Stimulated activated CD8-positive, alpha-beta memory T cell treated with anti-CD3 and anti-CD28 coated beads, Interleukin-7, amount 100 ng/mL, for 4 hours (primary cell): ENCODE measurements around the gene PHLPP1.

Experiments used
- DNase-seq, 2 donors: peaks; one replicate each; pipeline ENCODE4 v3.0.0-alpha.2; 2020; ENCODE audit warnings: low read depth in 2 of 2

Gene PHLPP1

DNA sequence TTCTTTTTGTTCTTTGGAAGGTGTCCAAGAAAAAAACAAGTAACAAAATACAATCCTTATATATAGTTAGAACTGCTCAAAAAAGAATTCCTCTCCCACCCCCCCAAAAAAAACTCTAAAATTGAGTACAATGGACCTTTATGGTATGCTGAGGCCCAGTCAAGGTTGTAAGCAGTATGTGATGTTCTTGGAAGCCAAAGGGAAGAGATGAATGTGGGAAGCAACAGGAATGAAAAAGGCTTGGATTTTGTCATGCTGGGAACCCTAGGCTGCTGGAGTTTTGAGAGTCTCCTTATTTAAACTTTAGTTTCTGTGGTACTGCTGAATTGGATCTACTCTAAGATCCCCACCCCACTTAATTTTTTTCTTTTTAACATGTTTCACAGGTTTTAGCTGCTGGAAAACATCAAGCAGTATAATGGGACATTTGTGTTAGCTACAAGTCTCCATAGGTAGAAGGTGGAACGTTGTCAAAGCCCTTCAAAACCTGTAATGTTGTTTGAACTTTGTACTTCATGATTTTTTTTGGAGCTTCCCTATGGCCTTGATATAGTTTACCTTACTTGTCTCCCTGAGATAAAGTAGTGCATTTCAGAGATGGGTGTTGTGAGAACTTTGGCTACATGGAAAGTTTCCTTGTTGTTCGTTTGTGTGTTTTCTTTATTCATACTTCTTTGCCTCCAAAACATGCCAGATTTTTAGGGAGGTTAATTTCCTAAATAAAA, 57.7 kb downstream of the PHLPP1 start:
- DNase-seq: no peak

DNA sequence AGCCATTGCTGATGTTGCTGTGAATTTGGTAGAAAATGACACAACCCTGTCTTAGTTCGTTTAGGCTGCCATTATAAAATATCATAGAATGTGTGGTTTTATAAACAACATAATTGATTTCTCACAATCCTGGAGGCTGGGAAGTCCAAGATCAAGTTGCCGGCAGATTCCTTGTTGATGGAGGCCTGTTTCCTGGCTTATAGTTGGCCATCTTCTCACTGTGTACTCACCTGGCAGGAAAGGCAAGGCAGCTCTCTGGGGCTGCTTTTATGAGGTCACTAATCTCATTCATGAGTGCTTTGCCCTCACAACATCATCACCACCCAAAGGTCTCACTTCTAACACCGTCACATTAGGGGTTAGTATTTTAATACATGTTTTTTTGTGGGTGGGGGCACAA, 58.4 kb downstream of the PHLPP1 start:
- no peak for DNase-seq

DNA sequence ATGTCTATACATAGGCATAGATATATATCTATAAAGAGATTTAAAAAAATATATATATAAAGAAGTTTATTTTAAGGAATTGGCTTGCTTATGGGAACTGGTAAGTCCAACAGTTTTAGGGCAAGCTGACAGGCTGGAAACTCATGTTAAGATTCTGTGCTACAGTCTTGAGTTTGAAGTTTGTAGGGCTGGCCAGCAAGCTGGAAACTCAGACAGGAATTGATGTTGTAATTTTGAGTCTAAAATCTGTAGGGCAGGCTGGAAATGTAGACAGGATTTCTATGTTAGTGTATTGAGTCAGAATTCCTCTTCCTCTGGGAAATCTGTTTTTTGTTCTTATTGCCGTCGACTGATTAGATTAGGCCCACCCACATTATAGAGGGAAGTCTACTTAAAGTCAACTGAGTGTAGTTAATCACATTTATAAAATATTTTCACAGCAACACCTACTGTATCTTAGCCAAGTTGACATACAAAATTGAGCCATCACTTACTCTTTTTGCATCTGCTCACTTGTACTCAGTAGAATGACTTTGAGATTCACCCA, 60.8 kb downstream of the PHLPP1 start:
- no peak for DNase-seq

DNA sequence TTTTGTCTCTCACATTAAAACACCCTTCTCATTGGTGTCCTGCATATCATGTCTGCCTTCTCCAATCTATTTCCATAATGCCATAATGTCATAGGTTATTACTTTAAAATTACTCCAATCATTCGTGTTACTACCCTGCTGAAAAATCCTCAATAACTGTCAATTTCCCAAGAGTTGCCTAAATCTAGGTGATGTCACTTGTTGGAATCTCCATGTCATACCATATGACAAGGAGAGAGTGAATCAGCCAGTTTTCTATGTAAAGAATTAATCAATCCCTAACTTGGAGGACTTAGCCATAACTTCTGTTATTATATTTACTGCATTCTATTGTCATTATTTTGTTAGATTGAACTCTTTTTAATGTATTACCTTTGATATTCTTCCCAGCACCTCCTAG, 62.5 kb downstream of the PHLPP1 start:
- DNase-seq: no peak

DNA sequence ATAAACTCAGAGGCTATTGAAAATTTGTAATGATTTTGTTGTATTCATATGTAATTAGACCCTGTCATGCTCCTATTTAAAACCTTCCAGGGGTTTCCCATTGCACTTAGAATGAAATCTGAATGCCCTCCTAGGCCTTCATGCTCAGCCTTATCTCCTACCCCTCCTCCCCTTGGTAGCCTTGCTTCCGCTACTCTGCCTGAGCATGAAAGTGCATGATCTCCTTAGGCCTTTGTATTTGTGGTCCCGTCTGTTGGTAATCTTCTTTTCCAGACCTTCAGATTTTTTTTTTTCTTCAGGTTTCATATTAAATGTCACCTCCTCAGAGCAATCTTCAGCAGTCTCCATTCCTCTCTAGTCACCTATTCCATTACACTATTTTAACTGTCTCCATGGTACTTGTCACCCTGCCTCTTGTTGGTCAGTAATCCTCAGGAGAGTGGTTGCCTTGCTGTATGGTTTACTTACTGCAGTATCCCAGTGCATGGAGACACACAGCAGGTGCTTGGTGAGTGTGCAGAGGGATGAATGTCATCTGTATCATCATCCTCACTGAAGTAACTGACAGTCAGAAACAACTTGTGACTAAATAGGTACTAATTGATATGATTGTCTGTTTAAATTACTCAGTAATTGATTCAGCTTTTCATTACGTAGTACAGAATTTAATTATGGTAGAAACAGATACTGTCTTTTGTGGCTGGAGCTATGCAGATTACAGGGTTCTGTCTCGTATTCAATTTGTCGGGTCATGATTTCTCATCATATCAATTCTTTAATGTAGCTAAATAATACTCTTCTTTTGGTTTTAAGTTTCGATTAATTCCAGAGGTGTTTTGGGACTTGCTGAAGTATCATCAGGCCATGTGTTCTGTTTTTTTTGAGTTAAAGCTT, 63.9 kb downstream of the PHLPP1 start:
- DNase-seq: no peak

DNA sequence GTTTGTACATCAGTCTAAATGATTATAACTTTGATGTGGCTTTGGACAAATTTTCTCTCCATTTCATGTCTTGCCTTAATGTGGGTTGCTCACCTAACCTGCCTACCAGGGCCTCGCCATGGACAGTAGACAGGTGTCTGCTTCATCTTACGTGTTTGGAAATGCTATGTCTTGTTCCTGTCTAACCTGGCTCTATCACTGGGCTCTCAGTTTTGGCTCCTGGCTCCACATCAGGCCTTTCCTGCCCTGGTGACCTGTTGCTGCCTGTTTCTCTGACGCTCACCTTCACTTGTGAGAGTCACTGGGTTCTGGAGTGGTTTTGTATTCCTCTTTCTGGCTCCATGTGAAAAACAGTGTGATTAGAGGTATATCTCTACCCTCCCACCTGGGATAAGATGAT, 65.9 kb downstream of the PHLPP1 start:
- no peak for DNase-seq

DNA sequence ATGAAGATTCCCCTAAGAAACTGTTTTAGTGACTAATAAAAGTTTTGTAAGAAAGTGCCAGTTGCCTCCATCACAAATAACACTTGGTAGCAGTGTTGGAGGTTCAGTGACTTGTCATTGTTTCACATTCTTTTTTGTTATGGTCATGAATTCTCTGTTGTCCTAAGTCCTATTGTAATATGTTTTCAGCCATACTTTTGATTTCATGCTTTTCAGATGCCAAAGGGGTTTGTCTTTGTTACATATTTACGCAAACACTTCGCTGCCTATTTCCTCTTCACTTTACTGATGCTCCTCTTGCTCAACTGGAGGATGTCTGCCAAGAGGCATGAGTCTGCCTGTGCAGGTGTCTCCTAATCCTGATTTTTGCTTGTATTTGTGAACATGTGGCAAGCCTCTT, 66.6 kb downstream of the PHLPP1 start:
- no peak for DNase-seq

DNA sequence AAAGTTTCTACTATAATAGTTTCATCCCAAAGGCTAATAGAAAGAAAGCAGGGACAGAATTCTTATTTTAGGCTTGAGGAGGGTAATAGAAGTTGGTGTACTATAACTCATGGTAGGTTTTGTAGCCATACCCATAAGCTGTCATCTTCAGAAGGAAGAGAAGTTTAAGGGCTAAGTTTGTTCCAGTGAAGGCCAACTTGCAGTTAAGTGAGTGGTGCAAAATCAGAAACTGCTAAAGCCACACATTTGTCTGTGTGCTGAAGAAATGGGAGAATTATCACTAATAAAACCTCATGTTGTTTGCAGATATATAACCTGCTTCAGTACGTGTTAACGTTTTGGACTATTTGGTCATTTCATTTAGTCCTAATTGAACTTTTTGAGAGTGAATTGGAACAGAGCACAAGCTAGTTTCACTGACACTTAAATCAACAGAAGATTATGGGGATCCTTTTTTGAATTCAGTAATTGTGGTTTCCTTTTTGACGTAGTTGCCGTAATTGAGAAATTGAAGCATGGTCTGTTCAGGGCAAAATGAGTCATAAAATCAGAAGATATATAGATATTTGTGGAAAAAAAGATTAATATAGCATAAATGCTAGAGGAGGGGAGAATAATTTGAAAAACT, 69.1 kb downstream of the PHLPP1 start:
- no peak for DNase-seq

DNA sequence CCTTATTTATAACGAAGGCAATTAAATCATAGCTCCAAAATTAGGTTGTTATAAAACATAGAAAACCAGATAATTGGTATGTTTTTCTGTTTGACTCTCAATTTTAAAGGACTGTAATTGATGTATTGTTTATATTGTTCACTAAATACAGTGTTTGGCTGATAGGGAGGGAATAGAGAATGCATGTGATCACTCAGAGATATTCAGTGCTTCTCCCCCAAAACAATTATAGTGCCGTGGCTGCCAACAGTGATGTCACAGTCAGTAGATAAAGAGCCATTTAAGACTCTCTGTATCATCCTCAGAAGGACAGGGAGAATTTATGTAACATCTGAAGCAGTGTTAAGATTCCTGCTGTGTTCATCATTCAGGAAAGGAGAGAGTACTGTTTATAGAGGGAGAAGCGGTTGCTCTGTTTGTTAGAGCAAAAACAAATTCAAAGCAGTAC, 69.6 kb downstream of the PHLPP1 start:
- no peak for DNase-seq

DNA sequence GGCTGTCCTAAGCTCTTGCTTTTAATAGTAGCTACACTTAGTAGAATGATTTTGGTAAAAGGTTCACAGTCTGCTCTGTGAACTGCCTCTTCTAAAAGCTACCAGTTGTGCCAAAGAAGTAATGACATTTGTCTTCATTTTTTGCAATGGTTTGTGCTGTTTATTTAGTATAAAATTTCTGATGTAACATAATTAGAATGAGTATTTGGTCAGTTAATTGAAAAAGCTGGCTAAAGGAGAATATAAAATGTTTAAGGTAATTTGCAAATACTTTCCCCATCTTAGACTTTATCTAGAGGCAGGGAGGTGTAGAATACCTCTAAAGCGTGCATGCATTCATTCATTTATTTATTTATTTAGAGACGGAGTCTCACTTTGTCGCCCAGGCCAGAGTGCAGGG, 71.3 kb downstream of the PHLPP1 start:
- no peak for DNase-seq

DNA sequence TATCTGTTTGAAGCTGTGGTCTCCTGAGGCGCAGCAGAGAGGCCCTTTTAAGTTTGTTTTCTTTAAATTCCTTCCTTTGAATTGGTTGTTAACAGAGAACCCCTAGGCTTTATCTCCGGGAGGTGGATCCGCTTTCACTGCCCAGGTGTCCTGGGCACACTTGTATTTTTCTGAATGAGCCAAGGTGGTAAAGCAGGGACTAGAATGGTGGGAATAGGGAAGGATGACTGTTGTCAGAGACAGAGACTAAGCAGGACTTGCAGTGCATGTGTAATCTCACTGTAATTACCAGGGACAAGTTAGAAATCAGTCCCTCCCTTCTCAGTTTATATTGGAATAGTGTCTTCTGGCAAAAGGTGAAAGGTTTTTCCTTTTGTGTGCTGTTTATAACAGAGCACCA, 72.8 kb downstream of the PHLPP1 start:
- DNase-seq: no peak

DNA sequence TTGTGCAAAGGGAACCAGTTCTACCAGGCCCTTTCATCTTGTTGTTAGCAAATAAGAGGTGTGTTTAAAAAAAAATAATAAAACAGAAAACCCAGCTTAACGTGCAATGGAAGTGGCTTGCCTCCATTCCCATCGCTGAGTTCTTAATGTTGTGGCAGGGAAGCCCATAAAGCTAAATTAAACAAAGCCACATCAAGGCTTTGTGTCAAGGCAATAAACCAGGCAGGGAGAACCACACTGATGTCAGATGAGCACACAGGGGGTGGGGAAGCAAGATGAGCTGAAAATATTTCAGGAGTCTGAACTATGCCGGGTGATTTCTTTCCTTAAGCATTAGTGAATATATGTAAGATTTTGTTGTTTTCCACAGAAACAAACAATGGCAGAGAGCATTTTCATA, 73.5 kb downstream of the PHLPP1 start:
- no peak for DNase-seq

DNA sequence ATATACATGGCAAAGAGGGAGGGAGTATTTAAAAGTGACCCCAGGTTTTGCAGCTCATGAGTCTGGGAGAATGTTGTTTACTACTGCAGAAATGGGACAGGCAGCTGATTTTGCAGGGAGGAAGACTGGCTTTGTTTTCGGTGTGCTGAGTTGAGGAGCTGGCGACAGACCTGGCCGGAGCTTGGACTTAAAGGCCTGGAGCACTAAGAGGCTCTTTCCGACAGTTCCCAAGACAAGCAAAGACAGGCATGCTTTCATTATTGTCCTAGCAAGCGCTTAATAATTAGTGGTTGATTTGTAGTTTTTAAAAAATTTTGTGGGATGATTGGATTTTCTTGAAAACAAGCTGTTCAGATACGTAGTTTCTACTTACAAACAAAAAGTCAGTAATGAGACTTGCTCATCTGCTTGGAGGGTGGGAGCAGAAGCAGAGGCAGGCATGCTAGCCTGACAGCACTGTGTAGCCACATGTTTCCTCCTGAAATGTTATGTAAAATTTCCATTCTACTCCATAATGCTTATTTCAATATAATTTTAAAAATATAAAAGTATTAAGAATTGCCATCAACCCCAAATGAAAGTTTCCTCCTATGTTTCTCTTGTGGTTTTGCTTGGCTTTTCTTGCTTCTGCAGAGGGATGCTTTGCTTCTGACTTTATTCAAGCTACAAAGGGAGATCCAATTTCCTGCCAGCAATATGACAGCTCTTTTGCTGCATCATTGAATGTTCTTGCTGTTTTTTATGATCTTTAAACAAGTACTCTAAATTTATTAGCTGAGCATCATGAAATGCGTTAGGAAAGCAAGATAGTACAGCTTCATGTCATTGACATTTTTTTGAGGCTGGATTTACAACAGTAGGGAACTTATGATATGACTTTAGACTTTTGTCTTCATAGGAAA, 75.8 kb downstream of the PHLPP1 start:
- DNase-seq: no peak

DNA sequence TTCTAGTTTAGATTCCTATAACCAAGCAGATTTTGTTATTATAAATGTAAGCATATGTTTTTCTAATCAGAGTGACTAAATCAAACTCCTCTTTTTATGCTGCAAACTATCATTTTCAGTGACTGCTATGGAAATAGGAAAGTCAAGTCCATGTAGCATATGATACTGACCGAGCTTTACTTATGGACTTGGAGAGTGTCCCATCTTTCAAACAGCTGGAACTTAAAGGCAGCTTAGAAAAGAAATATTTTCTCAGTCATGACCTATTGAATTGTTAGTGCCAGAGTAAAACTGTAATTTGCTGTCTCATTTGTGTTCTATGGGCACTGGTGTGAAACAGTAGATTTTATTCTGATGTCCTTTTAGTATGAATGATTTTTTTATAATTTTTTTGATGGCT, 76.7 kb downstream of the PHLPP1 start:
- no peak for DNase-seq

DNA sequence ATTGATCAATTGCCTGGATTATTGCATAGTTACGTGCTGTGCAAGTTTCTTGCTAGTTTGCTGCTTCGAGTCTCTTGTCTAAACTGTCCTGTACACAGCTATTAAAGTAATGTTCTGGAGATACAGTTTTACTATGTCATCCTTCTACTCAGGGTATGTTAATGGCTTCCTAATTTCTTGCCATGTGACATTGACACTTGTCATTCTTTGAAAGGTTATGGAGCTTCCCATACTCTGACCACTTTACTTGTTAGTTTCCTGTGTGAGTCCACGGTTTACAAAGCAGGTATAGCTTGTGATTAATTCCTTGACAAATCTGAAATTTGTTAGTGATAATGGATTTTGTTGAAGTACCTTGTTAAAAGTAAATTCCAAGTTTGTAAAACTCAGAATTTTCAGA, 80.5 kb downstream of the PHLPP1 start:
- no peak for DNase-seq

DNA sequence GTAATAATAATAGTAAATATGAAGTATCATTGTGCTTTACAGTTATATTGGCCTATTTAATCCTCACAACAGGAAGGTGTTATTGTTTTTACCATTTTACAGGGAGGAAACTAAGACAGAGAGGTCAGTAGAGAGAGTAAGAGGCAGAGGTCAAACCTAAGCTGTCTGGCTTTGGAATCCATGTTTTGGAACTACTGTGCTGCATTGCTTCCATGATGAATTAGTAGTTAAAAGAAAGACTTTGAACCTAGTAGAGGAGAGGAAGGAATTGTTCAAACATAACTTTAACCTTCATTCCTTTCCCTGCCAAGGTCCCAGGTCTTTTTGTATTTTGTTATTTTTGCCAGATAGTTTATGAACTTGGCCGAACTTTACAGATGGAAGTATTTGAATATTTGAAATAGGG, 80.9 kb downstream of the PHLPP1 start:
- no peak for DNase-seq

DNA sequence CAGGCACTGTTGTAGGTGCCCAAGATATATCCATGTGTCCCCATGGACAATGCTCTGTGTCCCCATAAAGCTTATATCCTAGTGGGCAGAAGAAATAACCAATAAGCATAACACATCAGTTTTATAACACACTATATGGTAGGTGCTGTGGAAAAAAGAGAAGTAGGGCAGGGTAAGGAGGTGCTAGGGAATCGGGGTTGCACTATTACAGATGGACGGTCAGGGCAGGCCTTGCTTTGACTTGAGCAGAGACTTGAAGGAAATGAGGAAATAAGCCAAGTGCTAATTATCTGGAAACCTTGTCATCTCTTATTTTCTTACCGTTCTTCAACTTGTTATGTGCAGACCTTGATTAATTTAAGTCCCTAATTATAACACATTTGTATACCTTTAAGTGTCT, 82.0 kb downstream of the PHLPP1 start:
- no peak for DNase-seq

DNA sequence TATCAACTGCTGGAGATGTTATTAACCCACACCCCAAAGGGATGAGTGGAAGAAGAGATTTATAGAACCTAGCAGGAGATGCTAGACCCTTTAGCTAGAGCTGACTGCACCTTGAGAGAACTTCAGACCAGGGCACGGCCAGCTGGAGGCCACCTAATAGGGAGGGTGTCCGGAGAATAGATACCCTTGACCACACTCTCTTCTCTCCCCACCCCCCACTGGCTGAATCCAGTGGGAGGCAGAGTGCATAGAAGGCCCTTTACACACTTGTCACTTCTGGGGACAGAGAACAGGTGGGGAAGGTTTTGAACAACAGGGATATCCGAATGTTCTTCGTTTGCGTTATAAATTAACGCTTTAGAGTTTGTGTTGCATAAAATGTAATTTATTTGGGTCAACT, 84.6 kb downstream of the PHLPP1 start:
- no peak for DNase-seq

DNA sequence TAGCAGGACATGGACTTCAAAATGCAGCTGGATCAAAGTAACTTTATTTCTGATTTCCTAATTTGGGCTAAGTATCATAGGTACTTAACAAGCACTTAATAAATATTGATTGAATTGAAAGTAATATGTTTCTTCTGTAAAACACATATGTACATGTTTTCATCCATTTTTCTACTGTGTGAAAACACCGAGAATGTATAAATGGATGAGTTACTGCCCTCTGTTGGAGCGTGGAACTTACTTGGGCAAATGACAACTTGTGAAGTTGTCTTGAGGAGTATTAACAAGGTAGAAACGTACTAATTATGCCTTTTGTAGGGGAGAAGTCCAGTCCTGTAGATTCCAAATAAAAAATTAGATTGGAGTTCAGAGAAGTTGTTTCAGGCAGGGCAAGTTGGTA, 87.2 kb downstream of the PHLPP1 start:
- DNase-seq: no peak

DNA sequence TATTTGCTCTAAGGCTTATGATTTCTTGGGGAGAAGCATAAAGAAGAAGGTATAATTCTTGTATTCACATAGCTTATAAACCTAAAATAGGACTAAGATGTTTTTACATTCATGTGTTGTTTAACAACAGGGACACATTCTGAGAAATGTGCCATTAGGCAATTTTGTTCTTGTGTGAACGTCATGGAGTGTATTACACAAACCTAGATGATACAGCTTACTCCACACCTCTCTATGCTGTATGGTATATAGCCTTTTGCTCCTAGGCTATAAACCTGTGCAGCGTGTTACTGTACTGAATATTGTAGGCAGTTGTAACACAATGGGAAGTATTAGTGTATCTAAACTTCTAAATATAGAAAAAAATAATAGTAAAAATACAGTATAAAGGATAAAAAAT, 92.1 kb downstream of the PHLPP1 start:
- DNase-seq: no peak

DNA sequence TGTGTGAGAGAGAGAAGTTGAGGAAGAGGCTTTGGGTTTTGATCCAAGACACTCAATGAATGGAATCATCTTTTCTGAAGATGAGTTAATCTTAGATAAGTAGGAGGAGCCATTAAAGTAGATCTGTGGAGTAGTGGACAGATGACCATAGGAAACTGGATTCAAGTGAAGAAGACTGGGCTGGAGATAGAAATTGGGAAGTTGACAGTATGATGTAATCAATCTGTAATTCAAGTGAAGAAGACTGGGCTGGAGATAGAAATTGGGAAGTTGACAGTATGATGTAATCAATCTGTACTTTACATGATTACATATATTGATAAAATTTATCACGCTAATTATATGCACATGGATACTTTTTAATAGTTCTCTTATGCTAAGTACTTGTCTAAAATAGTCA, 92.8 kb downstream of the PHLPP1 start:
- no peak for DNase-seq
